Body of pancreas (tissue), 4 donors: ENCODE data around the gene PRKAA1. TPM values are rescaled to one million over a fixed set of nuclear protein-coding genes. Genes with fewer than 3 reads are reported as not detected.

Source experiments
- ATAC-seq: fragments of 150-250 bp; one replicate; pipeline ENCODE4 v1.9.1; 2016
- DNase-seq, 4 donors: peaks; one replicate each; pipeline ENCODE4 v3.0.0-alpha.2; 2019
- H3K27ac ChIP-seq, 4 donors: fragments of 200-600 bp; sonication (generic); 1 replicate in 3 of 4; 2 replicates in 1 of 4; pipeline versions ENCODE4 v1.5.1 to v1.6.1; 2016 to 2019; ENCODE audit warnings: mild to moderate bottlenecking in 1 of 4, mixed read lengths in 1 of 4, moderate library complexity in 1 of 4
- H3K27me3 ChIP-seq, 2 donors: fragments of 200-600 bp; sonication (generic); one replicate each; pipeline ENCODE4 v1.6.0; 2016; ENCODE audit warnings: mild to moderate bottlenecking in 1 of 2
- H3K36me3 ChIP-seq, 2 donors: fragments of 200-600 bp; sonication (generic); replicated peaks in 1 of 2; 2 replicates each; pipeline ENCODE4 v1.5.1; 2016; ENCODE audit warnings: low read depth in 2 of 2; ENCODE audit not compliant: insufficient read depth in 1 of 2
- H3K4me1 ChIP-seq: fragments of 200-600 bp; sonication (generic); one replicate; pipeline ENCODE4 v1.6.0; 2016
- H3K4me3 ChIP-seq, 2 donors: fragments of 200-600 bp; sonication (generic); 1 replicate in 1 of 2; 2 replicates in 1 of 2; pipeline ENCODE4 v1.5.1; 2016 to 2019
- H3K9me3 ChIP-seq, 3 donors: fragments of 200-600 bp; sonication (generic); 1 replicate in 2 of 3; 2 replicates in 1 of 3; pipeline ENCODE4 v1.5.1; 2016
- POLR2A ChIP-seq, 3 donors: fragments of 450-650 bp; IDR thresholded peaks; one replicate each; pipeline ENCODE4 v1.6.1; 2016; ENCODE audit warnings: antibody characterized with exemption in 3 of 3, mild to moderate bottlenecking in 2 of 3
- WGBS, 2 donors: methylation state at CpG; one replicate each; pipeline ENCODE4 v1.1.5; 2017; 5-methylcytosine and 5-hydroxymethylcytosine counted together
- intact Hi-C: fragments of 100-400 bp; cut with DNase I; formaldehyde crosslinking; loops from one replicate; pipeline ENCODE4 v1.15.1; 2023
- total RNA-seq, 2 donors: library from RNA; depleted of rRNA; stranded (reverse); fragments of >200 nt; gene quantifications; one replicate each; pipeline ENCODE4 v1.1.0, GENCODE V29; 2016
- TF ChIP-seq, protein P1 (sequence below), 7 experiments: fragments of 450-650 bp in 4 of 7; fragments of 200-600 bp in 3 of 7; sonication (generic) in 3 of 7; IDR thresholded peaks; one replicate each; pipeline ENCODE4 v1.5.1; 2016 to 2019; ENCODE audit warnings: antibody characterized with exemption in 7 of 7

Gene PRKAA1
- total RNA-seq, 2 donors from 2014 or later: 53.2 to 70.9 TPM

DNA sequence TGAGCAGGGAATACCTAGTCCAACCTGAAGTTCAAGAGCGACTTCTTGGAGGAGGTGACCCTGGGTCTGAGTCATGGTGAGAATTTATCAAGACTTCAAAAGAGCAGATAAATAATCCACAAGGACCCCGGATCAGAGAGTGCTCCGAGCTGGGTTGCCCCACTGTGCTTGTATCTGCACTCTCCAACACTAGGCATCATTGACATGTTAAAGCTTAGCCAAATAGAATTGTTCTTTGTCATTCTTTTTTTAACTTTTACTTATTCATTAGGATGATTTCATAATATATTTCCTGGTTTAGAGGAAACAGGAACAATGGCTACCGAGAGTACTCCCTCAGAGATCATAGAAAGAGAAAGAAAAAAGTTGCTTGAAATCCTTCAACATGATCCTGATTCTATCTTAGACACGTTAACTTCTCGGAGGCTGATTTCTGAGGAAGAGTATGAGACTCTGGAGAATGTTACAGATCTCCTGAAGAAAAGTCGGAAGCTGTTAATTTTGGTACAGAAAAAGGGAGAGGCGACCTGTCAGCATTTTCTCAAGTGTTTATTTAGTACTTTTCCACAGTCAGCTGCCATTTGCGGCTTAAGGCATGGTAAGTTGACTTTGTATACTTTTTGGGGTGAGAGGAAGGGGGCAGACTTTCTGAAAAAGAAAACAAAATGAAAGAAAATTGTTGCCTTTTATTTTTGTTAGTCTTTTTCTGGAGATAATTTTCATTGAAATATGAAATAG lies 43.1 kb upstream of the PRKAA1 start, which contains the start of gene CARD6:
Gene CARD6 (plus strand): TSS at position 300 of the 738 bp plus-strand sequence. CDS start 16 bp downstream, at position 316.
- peak in 1 of 3 donors; percentile 25 for TF ChIP-seq POLR2A (IDR thresholded peaks at IDR 0.05)
- TF ChIP-seq, protein P1, sequence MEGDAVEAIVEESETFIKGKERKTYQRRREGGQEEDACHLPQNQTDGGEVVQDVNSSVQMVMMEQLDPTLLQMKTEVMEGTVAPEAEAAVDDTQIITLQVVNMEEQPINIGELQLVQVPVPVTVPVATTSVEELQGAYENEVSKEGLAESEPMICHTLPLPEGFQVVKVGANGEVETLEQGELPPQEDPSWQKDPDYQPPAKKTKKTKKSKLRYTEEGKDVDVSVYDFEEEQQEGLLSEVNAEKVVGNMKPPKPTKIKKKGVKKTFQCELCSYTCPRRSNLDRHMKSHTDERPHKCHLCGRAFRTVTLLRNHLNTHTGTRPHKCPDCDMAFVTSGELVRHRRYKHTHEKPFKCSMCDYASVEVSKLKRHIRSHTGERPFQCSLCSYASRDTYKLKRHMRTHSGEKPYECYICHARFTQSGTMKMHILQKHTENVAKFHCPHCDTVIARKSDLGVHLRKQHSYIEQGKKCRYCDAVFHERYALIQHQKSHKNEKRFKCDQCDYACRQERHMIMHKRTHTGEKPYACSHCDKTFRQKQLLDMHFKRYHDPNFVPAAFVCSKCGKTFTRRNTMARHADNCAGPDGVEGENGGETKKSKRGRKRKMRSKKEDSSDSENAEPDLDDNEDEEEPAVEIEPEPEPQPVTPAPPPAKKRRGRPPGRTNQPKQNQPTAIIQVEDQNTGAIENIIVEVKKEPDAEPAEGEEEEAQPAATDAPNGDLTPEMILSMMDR (IDR thresholded peaks at IDR 0.05): no peak
- peaks cover 16% of the 10 kb centered on the region for H3K4me1 ChIP-seq
- no peaks in the 10 kb centered on the region for H3K9me3 ChIP-seq
- H3K4me3 ChIP-seq: peak within 1 kb of the TSS in 1 of 2 donors; percentile 9
- H3K36me3 ChIP-seq: no peaks in the 10 kb centered on the region
- H3K27me3 ChIP-seq: no peaks in the 10 kb centered on the region
- ATAC-seq: peak; percentile 69
- 19 to 25% methylated on average over 9 of the region's 9 CpGs for WGBS, 2 donors
- peak within 1 kb of the TSS in 3 of 4 donors; percentile 29 to 85 (median 74) for H3K27ac ChIP-seq
- peak in 1 of 4 donors; percentile 23 for DNase-seq
- intact Hi-C loops: no loop called here

DNA sequence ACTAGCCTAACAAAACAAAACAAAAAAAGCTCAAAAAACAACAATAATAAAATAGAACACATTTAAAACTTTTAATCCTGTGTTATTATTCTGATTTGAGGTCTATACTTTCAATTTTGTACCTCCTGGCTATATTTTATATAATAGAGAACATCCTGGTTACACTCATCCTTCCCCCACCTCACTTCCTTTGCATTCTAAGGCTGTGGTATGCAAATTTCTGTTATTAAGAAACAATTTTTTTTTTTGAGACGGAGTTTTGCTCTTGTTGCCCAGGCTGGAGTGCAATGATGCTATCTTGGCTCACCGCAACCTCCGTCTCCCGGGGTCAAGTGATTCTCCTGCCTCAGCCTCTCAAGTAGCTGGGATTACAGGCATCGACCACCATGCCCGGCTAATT lies 39.9 kb upstream of the PRKAA1 start:
- TF ChIP-seq POLR2A (IDR thresholded peaks at IDR 0.05): no peak
- TF ChIP-seq, protein P1 (IDR thresholded peaks at IDR 0.05): no peak
- 81 to 83% methylated on average over 6 of the region's 6 CpGs for WGBS, 2 donors
- DNase-seq (no peak), ATAC-seq (no peak)
- Histone ChIP-seq H3K27ac (no peak overlapping the region), H3K9me3 (no peaks in the 10 kb centered on the region), H3K27me3 (no peaks in the 10 kb centered on the region), H3K36me3 (no peaks in the 10 kb centered on the region), H3K4me3 (no peak overlapping the region), H3K4me1 (peaks cover 34% of the 10 kb centered on the region)
- intact Hi-C loops: no loop called here

DNA sequence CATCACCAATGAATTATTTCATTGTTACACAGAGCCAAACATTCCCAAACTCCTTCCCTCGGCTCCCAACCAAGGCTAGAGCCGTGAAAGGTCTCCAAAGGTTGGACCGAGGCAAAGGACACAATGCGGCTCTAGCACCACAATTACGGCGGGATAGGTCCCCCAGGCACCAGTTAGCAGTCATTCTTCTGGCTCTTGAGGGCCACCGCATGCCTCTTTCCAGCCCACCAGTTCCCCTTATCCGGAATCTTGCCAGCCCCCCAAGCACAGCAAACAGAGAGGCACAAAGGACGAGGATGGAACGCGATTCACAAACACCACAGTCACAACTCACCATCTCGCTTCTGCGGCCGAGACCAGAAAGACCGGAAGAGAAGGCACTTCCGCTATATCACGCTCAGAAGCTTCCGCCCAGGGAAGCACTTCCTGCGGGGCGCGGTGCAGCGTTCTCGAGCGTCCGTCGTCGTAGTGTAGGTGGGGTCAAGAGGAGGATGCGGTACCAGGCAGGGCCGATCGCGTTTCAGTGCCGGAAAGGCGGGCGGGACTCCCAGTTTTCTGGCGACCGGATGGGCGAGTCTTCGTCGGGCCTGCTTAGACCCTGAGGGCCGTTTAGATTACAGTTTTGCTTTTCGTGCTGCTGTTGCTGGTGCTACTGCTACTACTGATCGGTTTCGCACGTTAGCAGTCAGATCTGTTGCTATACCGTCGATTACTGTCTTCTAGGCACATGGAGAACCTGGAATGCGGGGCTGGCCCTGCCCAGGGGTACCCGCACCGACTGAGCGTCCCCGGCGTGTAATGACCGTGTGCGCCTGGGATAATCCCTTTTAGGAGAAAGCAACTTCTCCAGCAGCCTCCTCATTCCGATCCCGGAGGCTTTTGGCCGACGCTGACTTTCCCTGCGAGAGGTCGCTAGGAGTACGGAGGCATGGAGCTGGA lies 36.9 kb upstream of the PRKAA1 start, which contains the start of gene RPL37:
Gene RPL37 (minus strand): TSS at position 374 of the 939 bp plus-strand sequence. CDS start 37 bp downstream, at position 337.
- peaks cover 0 to 16% of the 10 kb centered on the region in 2 donors for H3K36me3 ChIP-seq
- H3K9me3 ChIP-seq: no peaks in the 10 kb centered on the region
- H3K4me1 ChIP-seq: peaks cover 31% of the 10 kb centered on the region
- H3K27ac ChIP-seq: peak within 1 kb of the TSS; percentile 89 to 93 (median 90)
- ATAC-seq (peak; percentile 99), DNase-seq (peak; percentile 96 to 97 (median 96))
- H3K4me3 ChIP-seq: peak within 1 kb of the TSS; percentile 51 to 56
- TF ChIP-seq, protein P1 (IDR thresholded peaks at IDR 0.05): peak in 1 of 7 experiments; percentile 18
- TF ChIP-seq POLR2A (IDR thresholded peaks at IDR 0.05): peak; percentile 64 to 94 (median 94)
- intact Hi-C loops: no loop called here
- 2 to 7% methylated on average over 30 to 61 of the region's 61 CpGs for WGBS, 2 donors
- H3K27me3 ChIP-seq: no peaks in the 10 kb centered on the region

DNA sequence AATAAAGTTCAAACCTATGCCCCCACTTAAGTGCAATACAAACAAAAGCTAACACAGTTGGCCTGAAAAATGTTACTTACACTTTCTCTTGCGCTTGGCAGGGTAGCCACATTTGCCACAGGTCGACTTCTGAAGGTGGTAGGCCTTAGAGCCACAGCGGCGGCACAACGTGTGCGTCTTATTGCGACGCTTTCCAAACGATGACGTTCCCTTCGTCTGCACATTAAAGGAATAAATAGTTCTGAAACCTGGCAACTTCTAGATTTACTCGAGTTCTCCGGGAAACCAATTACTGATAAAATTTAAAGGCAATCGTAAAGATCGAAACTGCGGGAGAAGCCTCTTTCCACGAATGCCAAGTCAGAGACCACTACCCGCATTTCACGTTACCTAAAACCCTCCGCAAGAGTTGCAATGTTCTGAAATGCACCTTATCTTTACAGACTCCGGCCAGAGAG lies 36.2 kb upstream of the PRKAA1 start:
- Histone ChIP-seq H3K36me3 (peaks cover 0 to 20% of the 10 kb centered on the region in 2 donors), H3K4me3 (peak overlapping the region; percentile 51 to 56), H3K4me1 (peaks cover 31% of the 10 kb centered on the region), H3K9me3 (no peaks in the 10 kb centered on the region), H3K27ac (peak overlapping the region; percentile 89 to 93 (median 90)), H3K27me3 (no peaks in the 10 kb centered on the region)
- ATAC-seq: no peak
- TF ChIP-seq, protein P1 (IDR thresholded peaks at IDR 0.05): no peak
- no peak for TF ChIP-seq POLR2A (IDR thresholded peaks at IDR 0.05)
- WGBS, 2 donors: 0 to 1% methylated on average over 15 to 21 of the region's 21 CpGs
- intact Hi-C loops: no loop called here
- peak in 3 of 4 donors; percentile 26 to 32 (median 31) for DNase-seq
